HepG2 (cell line): Measurements from ENCODE around the gene FCN3. TPM values are rescaled to one million over a fixed set of nuclear protein-coding genes. Genes with fewer than 3 reads are reported as not detected.

Experiments
- HCFC1 ChIP-seq: fragments of 150-350 bp; IDR thresholded peaks from 2 replicates; pipeline ENCODE4 v1.6.1; 2014; ENCODE audit warnings: low read depth, low read length
- HNF1B ChIP-seq: sonication (generic); formaldehyde crosslinking; IDR thresholded peaks from 2 replicates; pipeline ENCODE4 v1.5.1; 2020; ENCODE audit warnings: mild to moderate bottlenecking, moderate library complexity, missing genetic modification reagents
- KDM2A ChIP-seq: sonication (generic); formaldehyde crosslinking; IDR thresholded peaks from 2 replicates; pipeline ENCODE4 v1.4.0; 2020; ENCODE audit warnings: low read depth, missing genetic modification reagents, borderline replicate concordance
- NFYC ChIP-seq: IDR thresholded peaks from 2 replicates; pipeline ENCODE4 v1.6.1; 2016; ENCODE audit warnings: missing genetic modification reagents, missing compliant biosample characterization
- POLR2A ChIP-seq, 2 experiments: IDR thresholded peaks; 2 replicates each; pipeline ENCODE4 v1.6.1; 2011; ENCODE audit warnings: low read depth in 2 of 2, low read length in 2 of 2, mild to moderate bottlenecking in 1 of 2, moderate library complexity in 1 of 2; ENCODE audit not compliant: insufficient read depth in 1 of 2
- RFXAP ChIP-seq: sonication (generic); formaldehyde crosslinking; IDR thresholded peaks from 2 replicates; pipeline ENCODE4 v1.4.0; 2020; ENCODE audit warnings: missing genetic modification reagents, borderline replicate concordance
- SOX6 ChIP-seq, 2 experiments: fragments of 450-650 bp in 1 of 2; sonication (generic) in 1 of 2; formaldehyde crosslinking in 1 of 2; IDR thresholded peaks; 2 replicates each; pipeline versions ENCODE4 v1.4.0 to v1.6.1; 2017 to 2020; ENCODE audit warnings: antibody characterized with exemption in 1 of 2, mild to moderate bottlenecking in 1 of 2, missing genetic modification reagents in 1 of 2
- SP4 ChIP-seq: sonication (generic); formaldehyde crosslinking; IDR thresholded peaks from 2 replicates; pipeline ENCODE4 v1.8.1; 2023; ENCODE audit warnings: mild to moderate bottlenecking, missing genetic modification reagents
- SRSF4 ChIP-seq: fragments of 200-400 bp; formaldehyde crosslinking; IDR thresholded peaks from one replicate; pipeline ENCODE4 v1.6.1; 2018; ENCODE audit warnings: mild to moderate bottlenecking, low read depth, low read length, moderate library complexity; ENCODE audit not compliant: poor library complexity, severe bottlenecking
- TIGD3 ChIP-seq: sonication (generic); formaldehyde crosslinking; IDR thresholded peaks from 2 replicates; pipeline ENCODE4 v1.5.1; 2020; ENCODE audit warnings: mild to moderate bottlenecking, missing genetic modification reagents, borderline replicate concordance
- ZBTB26 ChIP-seq: IDR thresholded peaks from 2 replicates; pipeline ENCODE4 v1.6.1; 2016; ENCODE audit warnings: missing compliant biosample characterization, missing genetic modification reagents, borderline replicate concordance
- ZBTB33 ChIP-seq: sonication (generic); formaldehyde crosslinking; IDR thresholded peaks from 2 replicates; pipeline ENCODE4 v1.4.0; 2020; ENCODE audit warnings: missing genetic modification reagents
- ZBTB38 ChIP-seq: sonication (generic); formaldehyde crosslinking; IDR thresholded peaks from 2 replicates; pipeline ENCODE4 v1.5.1; 2020; ENCODE audit warnings: mild to moderate bottlenecking, missing genetic modification reagents
- ZMAT5 ChIP-seq: sonication (generic); formaldehyde crosslinking; IDR thresholded peaks from 2 replicates; pipeline ENCODE4 v1.5.0; 2020; ENCODE audit warnings: mild to moderate bottlenecking, low read depth, missing genetic modification reagents, borderline replicate concordance
- ZNF101 ChIP-seq: sonication (generic); formaldehyde crosslinking; IDR thresholded peaks from 2 replicates; pipeline ENCODE4 v1.4.0; 2020; ENCODE audit warnings: mild to moderate bottlenecking, low read depth, missing genetic modification reagents, borderline replicate concordance
- ZNF230 ChIP-seq: sonication (generic); formaldehyde crosslinking; IDR thresholded peaks from 2 replicates; pipeline ENCODE4 v1.4.0; 2020; ENCODE audit warnings: mild to moderate bottlenecking, missing genetic modification reagents
- ZNF451 ChIP-seq: sonication (generic); formaldehyde crosslinking; IDR thresholded peaks from 2 replicates; pipeline ENCODE4 v1.5.0; 2020; ENCODE audit warnings: mild to moderate bottlenecking, missing genetic modification reagents
- ZNF552 ChIP-seq: sonication (generic); formaldehyde crosslinking; IDR thresholded peaks from 2 replicates; pipeline ENCODE4 v1.9.0; 2022; ENCODE audit warnings: missing genetic modification reagents, mild to moderate bottlenecking, borderline replicate concordance
- ZNF580 ChIP-seq: IDR thresholded peaks from 2 replicates; pipeline ENCODE4 v1.6.1; 2016; ENCODE audit warnings: low read depth, borderline replicate concordance
- ZNF629 ChIP-seq: sonication (generic); formaldehyde crosslinking; conservative IDR thresholded peaks from 2 replicates; pipeline ENCODE4 v1.5.0; 2020; ENCODE audit warnings: missing genetic modification reagents
- polyA plus RNA-seq, 8 experiments: library from polyadenylated mRNA; depleted of rRNA in 3 of 8; stranded (reverse) in 7 of 8; unstranded in 1 of 8; fragments of >200 nt; fragmentation: Illumina TruSeq in 4 of 8; extraction: Trizol in 4 of 8; gene quantifications; 2 replicates each; pipeline versions ENCODE4 v1.2.1 to v1.2.3, GENCODE V29; 2011 to 2016; ENCODE audit warnings: low read depth in 4 of 8, missing spikeins in 1 of 8, mixed read lengths in 1 of 8; ENCODE audit not compliant: insufficient read depth in 1 of 8
- total RNA-seq, 5 experiments: library from RNA; depleted of rRNA; stranded (reverse); fragments of >200 nt; fragmentation: Illumina TruSeq; extraction: Trizol; gene quantifications; 2 replicates each; pipeline ENCODE4 v1.2.3, GENCODE V29; 2016; ENCODE audit warnings: low read depth in 1 of 5

Gene FCN3
- total and polyA plus RNA-seq, 2 of the 13 experiments (the other 11 are each of a cell fraction or from before 2014, with no cell fraction given): not detected

- no peak for TF ChIP-seq SRSF4
- TF ChIP-seq ZBTB26 (CRISPR knock-in tag): no peak
- no peak for TF ChIP-seq ZNF552 (CRISPR knock-in tag)
- TF ChIP-seq ZBTB38: peak; percentile 91
- no peak for TF ChIP-seq ZNF230 (CRISPR knock-in tag)
- no peak; the same call in none of the 2 replicates for TF ChIP-seq NFYC (CRISPR knock-in tag)
- TF ChIP-seq POLR2A (IDR thresholded peaks at IDR 0.05; ENCODE audit: insufficient read depth in 1 of 2, low read depth in 2 of 2, low read length in 2 of 2): 0 out of 4 replicates have a peak, but pooled peaks of 1 of the 2 experiments have one; percentile 13
- peak; percentile 32; the same call in 1 of the 2 replicates for TF ChIP-seq RFXAP
- no peak for TF ChIP-seq SOX6 (IDR thresholded peaks at IDR 0.05)
- peak; percentile 14; the same call in 1 of the 2 replicates for TF ChIP-seq SOX6 (CRISPR knock-in tag; IDR thresholded peaks at IDR 0.05)
- peak; percentile 88 for TF ChIP-seq ZBTB33
- no peak for TF ChIP-seq ZNF101 (CRISPR knock-in tag)
- TF ChIP-seq SP4: peak; percentile 65; the same call in 1 of the 2 replicates
- TF ChIP-seq ZNF451 (CRISPR knock-in tag): no peak
- TF ChIP-seq HCFC1: no peak
- no peak for TF ChIP-seq HNF1B (CRISPR knock-in tag)
- TF ChIP-seq ZNF580 (CRISPR knock-in tag): no peak
- no peak for TF ChIP-seq ZMAT5 (CRISPR knock-in tag)
- TF ChIP-seq ZNF629: 0 out of 2 replicates have a peak, but pooled peaks have one; percentile 17
- TF ChIP-seq KDM2A: peak; percentile 80; the same call in 1 of the 2 replicates
- TF ChIP-seq TIGD3 (CRISPR knock-in tag): no peak
Observed at GRCh38 chr1:27350663-27351540, 23.7 kb downstream of the FCN3 start (continued).
